Glomerular visceral epithelial cell (primary cell): ENCODE data around the gene C5orf34.
"Not testable (repeated sequence)": the region's sequence is repeated elsewhere in the genome, so short reads cannot be mapped to it uniquely, and the experiment has no call there.

Experiments used
- DNase-seq: peaks from one replicate; pipeline ENCODE4 v3.0.0-alpha.2; 2016; ENCODE audit errors: extremely low spot score

The C5orf34 gene

DNA sequence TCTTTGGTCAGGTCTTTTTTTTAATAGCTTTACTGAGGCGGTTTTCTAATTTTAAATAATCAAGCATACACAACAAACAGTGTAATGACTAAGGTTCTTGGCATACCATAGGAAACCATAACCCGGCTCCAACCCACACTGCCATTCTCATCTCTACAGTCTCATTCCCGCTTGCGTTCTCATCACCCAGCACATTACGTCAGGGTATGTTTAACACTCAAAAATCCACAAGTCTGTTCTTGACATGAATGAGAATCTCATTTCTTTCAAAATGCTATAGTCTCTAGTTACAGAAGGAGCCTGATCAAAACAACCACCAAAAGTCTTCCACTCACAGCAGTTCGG, 505 bp downstream of the C5orf34 start:
- peak; percentile 54 for DNase-seq

DNA sequence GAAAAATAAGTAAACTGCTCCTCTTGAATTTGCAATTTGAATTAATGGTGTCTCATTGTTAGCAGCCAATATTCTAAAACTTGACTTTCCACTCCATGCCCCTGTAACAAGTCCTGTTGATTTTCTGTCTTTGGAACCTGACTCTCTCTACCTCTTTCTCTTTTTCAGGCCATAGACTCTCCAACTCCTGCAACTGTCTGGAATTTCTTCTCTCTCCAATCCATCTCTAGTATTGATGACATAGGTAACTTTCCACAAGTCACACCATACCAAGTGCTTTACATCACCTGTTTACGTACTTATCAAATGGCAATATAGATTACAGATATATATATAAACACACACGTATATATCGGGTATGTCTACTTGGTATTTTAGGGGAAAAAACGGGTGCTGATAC, 923 bp downstream of the C5orf34 start:
- DNase-seq: no peak

GRCh38 chr5:43511062-43511461, 3.9 kb downstream of the C5orf34 start:
- DNase-seq: not testable (repeated sequence)

DNA sequence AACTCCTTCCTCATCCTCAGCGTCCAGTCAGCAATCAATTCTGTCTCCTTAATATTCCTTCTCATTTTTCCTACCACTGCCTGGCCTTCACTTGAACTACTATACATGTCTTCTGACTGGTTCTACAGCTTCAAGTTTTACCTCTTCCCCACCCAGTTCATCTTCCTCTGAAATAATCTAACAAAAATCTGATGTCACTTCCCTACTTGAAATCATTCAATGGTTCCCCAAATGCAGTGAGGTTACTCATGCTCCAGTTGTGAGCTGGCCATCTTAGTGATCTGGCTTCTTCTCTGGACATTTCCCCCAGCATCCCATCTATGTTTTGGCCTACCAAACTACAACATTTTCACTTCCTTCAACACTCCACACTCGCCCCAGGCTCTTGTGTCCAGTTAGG, 16.4 kb downstream of the C5orf34 start:
- no peak for DNase-seq

DNA sequence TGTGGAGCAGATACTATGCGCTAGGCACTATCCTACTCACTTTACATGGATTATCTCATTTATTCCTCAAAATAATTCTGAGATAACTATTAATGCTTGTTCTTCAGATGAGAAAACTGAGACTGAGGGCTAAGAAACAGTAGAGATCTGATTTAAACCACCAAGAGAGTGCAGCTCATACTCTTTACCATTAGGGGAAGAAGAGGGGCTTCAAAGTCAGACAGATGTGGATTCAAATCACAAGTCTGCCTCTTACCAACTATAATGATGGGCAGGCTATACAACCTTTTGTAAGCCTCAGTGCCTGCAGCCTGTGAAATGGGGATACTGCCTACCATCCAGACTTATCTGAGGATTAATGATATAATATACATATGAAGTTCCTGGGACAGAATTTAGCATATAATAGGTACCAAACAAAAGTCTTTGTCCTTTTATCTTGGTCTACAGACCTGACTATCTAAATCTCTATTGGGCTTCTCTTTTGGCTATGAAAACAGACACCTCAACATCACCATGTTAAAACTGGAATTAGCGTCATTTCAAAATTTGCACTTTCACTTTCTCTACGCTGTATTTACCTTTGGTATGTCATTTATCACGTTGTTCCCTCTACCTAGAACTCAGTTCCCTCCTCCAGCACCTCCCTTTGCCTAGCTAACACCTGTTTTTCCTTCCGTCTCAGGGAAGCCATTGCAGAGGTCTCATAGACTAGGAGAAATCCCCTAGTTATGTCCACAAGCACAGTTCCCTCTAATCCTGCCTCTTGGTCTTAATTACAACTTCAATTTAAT, 17.4 kb downstream of the C5orf34 start:
- DNase-seq: no peak

GRCh38 chr5:43491326-43491725, 23.6 kb downstream of the C5orf34 start:
- no peak for DNase-seq

GRCh38 chr5:43486353-43486752, 28.6 kb downstream of the C5orf34 start:
- DNase-seq: no peak

DNA sequence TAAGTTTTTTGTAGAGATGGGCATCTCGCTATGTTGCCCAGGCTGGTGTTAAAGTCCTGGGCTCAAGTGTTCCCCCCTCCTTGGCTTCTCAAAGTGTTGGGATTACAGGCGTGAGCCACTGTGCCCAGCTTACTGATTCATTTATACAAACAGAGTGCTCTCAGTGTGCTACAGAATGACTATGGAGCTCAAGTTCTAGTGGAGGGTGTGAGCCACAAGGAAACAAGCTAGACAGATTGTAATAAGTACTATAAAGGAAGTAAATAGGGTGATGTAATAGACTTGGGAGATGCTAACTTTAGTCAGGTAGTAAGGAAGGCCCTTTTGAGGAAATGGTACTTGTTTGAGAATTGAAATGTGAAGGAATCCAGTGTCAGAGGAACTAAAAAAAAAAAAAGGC, 29.5 kb downstream of the C5orf34 start:
- DNase-seq: no peak

GRCh38 chr5:43484106-43484849, 30.7 kb downstream of the C5orf34 start:
- peak; percentile 87 for DNase-seq

DNA sequence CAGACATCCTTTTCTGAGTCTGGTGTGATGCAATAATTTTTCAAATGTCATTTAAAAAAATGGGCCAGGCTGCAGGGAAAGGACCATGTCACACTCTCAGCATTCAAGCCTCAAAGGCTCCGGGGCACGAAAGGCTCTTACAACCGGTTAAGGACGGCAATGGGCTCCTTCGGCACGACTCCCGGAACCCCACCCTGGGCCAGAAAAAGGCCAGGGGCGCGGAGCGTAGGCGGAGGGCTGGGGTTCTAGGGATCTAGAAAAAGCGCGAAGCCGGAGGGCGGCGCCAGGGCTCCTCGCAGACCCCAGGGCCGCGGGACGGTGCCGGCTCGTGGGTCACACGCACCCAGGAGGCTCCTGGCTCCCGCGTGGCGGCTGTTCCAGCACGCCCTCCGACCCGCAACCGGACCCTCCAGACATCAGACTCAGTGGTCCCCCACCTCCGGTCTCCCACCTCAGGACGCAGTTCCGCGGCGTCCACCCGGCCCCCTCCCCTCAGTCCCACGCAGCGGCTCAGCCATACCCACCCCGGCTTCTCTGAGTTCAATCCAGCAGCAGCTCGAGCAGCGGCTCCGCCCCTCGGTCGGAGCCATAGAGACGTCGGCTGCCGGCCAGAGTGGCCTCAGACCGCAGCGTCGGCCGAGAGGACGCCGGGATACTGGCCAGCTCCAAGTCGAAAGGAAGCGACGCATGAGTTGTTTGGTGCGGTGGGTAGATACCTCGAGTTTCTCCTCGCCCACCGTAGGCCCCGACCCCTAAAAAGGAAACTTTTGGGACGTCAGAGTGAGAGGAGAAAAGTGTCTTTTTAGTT, 31.4 kb downstream of the C5orf34 start, which contains the start of gene TMEM267:
TSS of gene TMEM267 (minus strand) at position 568 of the 808 bp plus-strand sequence. CDS start 29,896 bp downstream, outside the sequence.
- DNase-seq: peak; percentile 95

DNA sequence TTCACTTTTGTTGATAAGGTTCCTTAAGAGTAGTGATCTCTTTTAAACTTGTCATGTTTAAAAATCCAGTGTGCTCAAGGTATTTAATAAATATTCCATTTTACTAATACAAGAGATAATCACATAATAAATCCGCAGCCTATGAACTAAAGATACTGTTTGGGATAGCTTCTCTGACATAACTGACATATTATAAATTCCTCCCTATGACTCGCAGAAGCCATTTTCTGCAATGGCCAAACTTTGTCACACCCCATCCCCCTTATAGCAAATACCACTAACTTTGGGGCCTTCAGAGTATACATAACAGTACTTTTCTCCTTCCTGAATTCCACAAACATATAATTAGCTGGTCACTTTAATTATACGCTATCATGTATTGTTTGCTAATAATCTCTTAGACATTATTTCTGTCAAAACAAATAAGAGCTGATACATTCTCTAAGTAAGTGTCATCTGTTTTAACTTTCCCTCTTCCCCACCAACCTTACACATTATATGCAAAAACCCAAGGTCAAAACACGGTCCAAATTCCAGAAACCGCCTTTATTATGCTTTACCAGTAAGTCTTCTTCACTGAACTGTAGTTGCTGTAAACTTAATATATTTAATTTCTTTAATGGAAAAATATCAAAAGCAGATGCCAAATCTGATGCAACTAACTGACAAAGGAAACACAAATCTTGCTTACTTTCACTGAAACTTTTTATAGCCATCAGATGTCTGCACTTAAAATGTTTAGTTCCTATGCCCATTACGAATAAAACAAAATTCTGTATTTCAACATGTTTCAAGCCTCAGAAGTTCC, 32.3 kb downstream of the C5orf34 start:
- DNase-seq: peak; percentile 18

DNA sequence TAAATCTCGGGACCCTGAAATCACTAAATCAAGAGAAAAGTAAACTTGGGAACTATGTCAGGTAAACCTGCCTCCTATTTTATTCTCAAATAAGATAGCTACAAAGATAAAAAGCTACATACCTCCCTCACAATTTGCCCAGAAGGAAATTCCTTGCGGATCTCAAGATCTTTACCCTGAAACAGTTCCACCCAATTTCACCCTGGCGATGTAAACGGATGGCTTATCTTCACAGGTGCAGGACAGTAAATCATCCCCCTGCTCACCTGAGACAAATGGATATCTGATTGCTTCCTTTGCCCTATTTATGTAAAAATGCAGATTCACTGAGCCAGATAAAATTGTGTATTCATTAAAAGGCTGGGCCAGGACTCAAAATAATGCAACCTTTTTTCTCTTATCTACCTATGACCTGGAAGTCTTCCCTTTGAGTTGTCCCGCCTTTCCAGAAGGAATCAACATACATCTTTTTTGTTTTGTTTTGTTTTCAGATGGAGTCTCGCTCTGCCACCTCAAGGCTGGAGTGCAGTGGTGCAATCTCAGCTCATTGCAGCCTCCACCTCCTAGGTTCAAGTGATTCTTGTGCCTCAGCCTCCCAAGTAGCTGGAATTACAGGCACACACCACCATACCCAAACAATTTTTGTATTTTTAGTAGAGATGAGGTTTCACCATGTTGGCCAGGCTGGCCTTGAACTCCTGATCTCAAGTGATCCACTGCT, 45.1 kb downstream of the C5orf34 start:
- no peak for DNase-seq

- DNase-seq: no peak
These were observed 47.8 kb downstream of the C5orf34 start for GRCh38 chr5:43467100-43467499.

DNA sequence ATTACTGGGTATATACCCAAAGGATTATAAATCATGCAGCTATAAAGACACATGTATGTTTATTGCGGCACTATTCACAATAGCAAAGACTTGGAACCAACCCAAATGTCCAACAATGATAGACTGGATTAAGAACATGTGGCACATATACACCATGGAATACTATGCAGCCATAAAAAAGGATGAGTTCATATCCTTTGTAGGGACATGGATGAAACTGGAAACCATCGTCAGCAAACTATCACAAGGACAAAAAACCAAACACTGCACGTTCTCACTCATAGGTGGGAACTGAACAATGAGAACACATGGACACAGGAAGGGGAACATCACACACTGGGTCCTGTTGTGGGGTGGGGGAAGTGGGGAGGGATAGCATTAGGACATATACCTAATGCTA, 49.5 kb downstream of the C5orf34 start:
- DNase-seq: not testable (repeated sequence)

DNA sequence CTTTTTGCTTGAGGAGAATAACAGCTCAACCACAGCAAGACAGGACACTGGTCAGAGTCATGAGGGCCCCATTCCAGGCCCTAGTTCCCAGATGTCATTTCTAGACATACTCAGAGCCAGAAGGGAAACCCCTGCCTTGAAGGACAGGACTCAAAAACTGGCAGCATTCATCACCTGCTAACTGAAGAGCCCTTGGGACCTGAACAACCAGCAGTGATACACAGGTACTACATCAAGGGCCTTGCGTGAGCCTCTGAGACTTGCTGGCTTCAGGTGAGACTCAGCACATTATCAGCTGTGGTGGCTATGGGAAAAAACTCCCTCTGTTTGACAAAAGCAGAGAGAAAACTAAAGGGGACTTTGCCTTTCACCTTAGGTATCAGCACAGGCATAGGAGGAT, 53.9 kb downstream of the C5orf34 start:
- DNase-seq: no peak

- no peak for DNase-seq
These were observed 58.4 kb downstream of the C5orf34 start for GRCh38 chr5:43456556-43456955.

DNA sequence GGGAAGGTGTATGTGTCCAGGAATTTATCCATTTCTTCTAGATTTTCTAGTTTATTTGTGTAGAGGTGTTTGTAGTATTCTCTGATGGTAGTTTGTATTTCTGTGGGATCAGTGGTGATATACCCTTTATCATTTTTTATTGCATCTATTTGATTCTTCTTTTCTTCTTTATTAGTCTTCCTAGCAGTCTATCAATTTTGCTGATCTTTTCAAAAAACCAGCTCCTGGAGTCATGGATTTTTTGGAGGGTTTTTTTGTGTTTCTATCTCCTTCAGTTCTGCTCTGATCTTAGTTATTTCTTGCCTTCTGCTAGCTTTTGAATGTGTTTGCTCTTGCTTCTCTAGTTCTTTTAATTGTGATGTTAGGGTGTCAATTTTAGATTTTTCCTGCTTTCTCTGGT, 73.4 kb downstream of the C5orf34 start:
- DNase-seq: not testable (repeated sequence)

- DNase-seq: no peak
These were observed 77.8 kb downstream of the C5orf34 start for GRCh38 chr5:43437062-43437660.
